ENCODE results near the gene CREB3L2. TPM values are rescaled to one million over a fixed set of nuclear protein-coding genes. Genes with fewer than 3 reads are reported as not detected.

CREB3L2 gene
- polyA plus RNA-seq, 1 of the 3 experiments (the other 2 are of a cell fraction), result 22.9 TPM

GRCh38 chr7:137951700-137952425 lies 50.0 kb downstream of the CREB3L2 start:
- TF ChIP-seq TCF12 (IDR thresholded peaks at IDR 0.05), result 0 out of 2 replicates have a peak, but pooled peaks have one; percentile 7
- TF ChIP-seq NRF1 (IDR thresholded peaks at IDR 0.05; ENCODE audit: low read depth, low read length), result no peak
- peak overlapping the region in 1 of 2 experiments; percentile 80; a peak in 2 of 4 replicates for H3K27ac ChIP-seq (ENCODE audit: low read depth in 2 of 2, low read length in 1 of 2)
- POLR2A ChIA-PET, result no interaction called here
- no peaks in the 10 kb centered on the region for H3K9me3 ChIP-seq
- no peak overlapping the region for H3K4me2 ChIP-seq
- no peak overlapping the region for H2AFZ ChIP-seq (ENCODE audit: low read depth)
- H3K79me2 ChIP-seq (ENCODE audit: insufficient read depth), result peaks cover 100% of the 10 kb centered on the region
- CTCF ChIA-PET, result no interaction called here
- no peak overlapping the region for H3K9ac ChIP-seq
- no peaks in the 10 kb centered on the region for H3K27me3 ChIP-seq (ENCODE audit: insufficient read depth)
- H3K4me1 ChIP-seq (ENCODE audit: control insufficient read depth in 1 of 2, insufficient read depth in 2 of 2, low read depth in 1 of 2, low read length in 1 of 2), result peaks cover 17 to 29% of the 10 kb centered on the region in 2 experiments
- DNase-seq, result no peak
- H3K9me2 ChIP-seq, result no peaks in the 10 kb centered on the region
- WGBS (ENCODE audit: low lambda C conversion rate), result 94% methylated on average over 7 of the region's 7 CpGs
- H4K20me1 ChIP-seq (ENCODE audit: insufficient read depth), result no peaks in the 10 kb centered on the region
- no peaks in the 10 kb centered on the region for H3K36me3 ChIP-seq (replicated peaks in 1 of 2; ENCODE audit: control insufficient read depth in 1 of 2, insufficient read depth in 2 of 2, low read length in 1 of 2)
- H3K4me3 ChIP-seq (ENCODE audit: low read depth in 2 of 2, low read length in 1 of 2), result no peak overlapping the region
- peaks cover 11% of the 10 kb centered on the region for H3F3A ChIP-seq (replicated peaks; ENCODE audit: insufficient read depth)

- DNase-seq, result no peak
- Histone ChIP-seq H3K9me2 (no peaks in the 10 kb centered on the region), H3K9me3 (no peaks in the 10 kb centered on the region), H3K79me2 (ENCODE audit: insufficient read depth) (peaks cover 96% of the 10 kb centered on the region), H3K4me3 (ENCODE audit: low read depth in 2 of 2, low read length in 1 of 2) (no peak overlapping the region), H3K27me3 (ENCODE audit: insufficient read depth) (no peaks in the 10 kb centered on the region), H3K9ac (no peak overlapping the region), H2AFZ (ENCODE audit: low read depth) (no peak overlapping the region), H3K4me2 (no peak overlapping the region), H3K36me3 (replicated peaks in 1 of 2; ENCODE audit: control insufficient read depth in 1 of 2, insufficient read depth in 2 of 2, low read length in 1 of 2) (peaks cover 0 to 5% of the 10 kb centered on the region in 2 experiments), H3F3A (replicated peaks; ENCODE audit: insufficient read depth) (peaks cover 11% of the 10 kb centered on the region), H4K20me1 (ENCODE audit: insufficient read depth) (no peaks in the 10 kb centered on the region), H3K27ac (ENCODE audit: low read depth in 2 of 2, low read length in 1 of 2) (no peak overlapping the region), H3K4me1 (ENCODE audit: control insufficient read depth in 1 of 2, insufficient read depth in 2 of 2, low read depth in 1 of 2, low read length in 1 of 2) (peaks cover 12 to 29% of the 10 kb centered on the region in 2 experiments)
- 96% methylated on average over 7 of the region's 7 CpGs for whole genome bisulfite sequencing (ENCODE audit: low lambda C conversion rate)
- ChIA-PET CTCF (interaction anchor here (0.8 kb wide), 1 partner anchor 58 kb away, joined by 3 read pairs; no protein-coding TSS in a partner anchor), POLR2A (no interaction called here)
- TF ChIP-seq ZBTB33 (IDR thresholded peaks at IDR 0.05; ENCODE audit: borderline replicate concordance, low read depth), result no peak
- no peak for TF ChIP-seq NRF1 (IDR thresholded peaks at IDR 0.05; ENCODE audit: low read depth, low read length)
- no peak for TF ChIP-seq CHD2 (IDR thresholded peaks at IDR 0.05; ENCODE audit: low read length, partially characterized antibody)
- TF ChIP-seq GABPA (IDR thresholded peaks at IDR 0.05; ENCODE audit: low read depth), result no peak
- no peak for TF ChIP-seq RFX5 (IDR thresholded peaks at IDR 0.05; ENCODE audit: low read length)
- TF ChIP-seq YY1 (IDR thresholded peaks at IDR 0.05; ENCODE audit: low read depth), result no peak
- TF ChIP-seq USF1 (IDR thresholded peaks at IDR 0.05; ENCODE audit: borderline replicate concordance, low read depth), result no peak
- TF ChIP-seq RCOR1 (IDR thresholded peaks at IDR 0.05; ENCODE audit: low read length), result no peak
- no peak for TF ChIP-seq FOSL2 (IDR thresholded peaks at IDR 0.05; ENCODE audit: borderline replicate concordance, low read depth)
- TF ChIP-seq FOXM1 (IDR thresholded peaks at IDR 0.05; ENCODE audit: low read depth), result no peak
- no peak for TF ChIP-seq ELF1 (IDR thresholded peaks at IDR 0.05)
- TF ChIP-seq MXI1 (IDR thresholded peaks at IDR 0.05; ENCODE audit: low read depth, low read length), result no peak
Measured at GRCh38 chr7:137950967-137951366, 50.9 kb downstream of the CREB3L2 start.

Data from SK-N-SH (cell line).